Vagina (tissue), 2 donors: ENCODE data around the gene NDUFV3. TPM values are rescaled to one million over a fixed set of nuclear protein-coding genes. Genes with fewer than 3 reads are reported as not detected.
A peak's percentile ranks its signal among the peaks of the same experiment; 100 is the strongest.

Source experiments
- DNase-seq, 2 donors: peaks; one replicate each; pipeline ENCODE4 v3.0.0-alpha.2; 2017; ENCODE audit errors: extremely low spot score in 2 of 2
- H3K27ac ChIP-seq: fragments of 200-600 bp; sonication (generic); one replicate; pipeline ENCODE4 v1.5.1; 2019
- H3K27me3 ChIP-seq: fragments of 200-600 bp; sonication (generic); one replicate; pipeline ENCODE4 v1.5.1; 2019
- H3K36me3 ChIP-seq, 2 donors: fragments of 200-600 bp; sonication (generic); one replicate each; pipeline ENCODE4 v1.5.1; 2017 to 2019
- H3K4me1 ChIP-seq: fragments of 200-600 bp; sonication (generic); one replicate; pipeline ENCODE4 v1.5.1; 2019
- H3K4me3 ChIP-seq, 2 donors: fragments of 200-600 bp; sonication (generic); 1 replicate in 1 of 2; 2 replicates in 1 of 2; pipeline ENCODE4 v1.5.1; 2016 to 2019
- H3K9me3 ChIP-seq: fragments of 200-600 bp; sonication (generic); one replicate; pipeline ENCODE4 v1.5.1; 2019
- POLR2A ChIP-seq, 2 donors: fragments of 450-650 bp; IDR thresholded peaks; one replicate each; pipeline ENCODE4 v1.6.1; 2017; ENCODE audit warnings: antibody characterized with exemption in 2 of 2, mild to moderate bottlenecking in 2 of 2, moderate library complexity in 2 of 2
- POLR2AphosphoS5 ChIP-seq, 2 donors: sonication (generic); formaldehyde crosslinking; IDR thresholded peaks; one replicate each; pipeline ENCODE4 v1.9.0; 2017; ENCODE audit warnings: antibody characterized with exemption in 2 of 2, mild to moderate bottlenecking in 2 of 2, low read depth in 1 of 2; ENCODE audit not compliant: insufficient read depth in 1 of 2
- intact Hi-C: fragments of 100-400 bp; cut with DNase I; formaldehyde crosslinking; loops from one replicate; pipeline ENCODE4 v1.15.1; 2023
- total RNA-seq: library from RNA; depleted of rRNA; stranded (reverse); fragments of >200 nt; gene quantifications from one replicate; pipeline ENCODE4 v1.2.3, GENCODE V29; 2016
- TF ChIP-seq, protein P1 (sequence below), 3 experiments: fragments of 450-650 bp in 2 of 3; fragments of 200-600 bp in 1 of 3; sonication (generic) in 1 of 3; IDR thresholded peaks; one replicate each; pipeline ENCODE4 v1.5.1; 2017 to 2019; ENCODE audit warnings: antibody characterized with exemption in 3 of 3, mild to moderate bottlenecking in 2 of 3, moderate library complexity in 2 of 3

NDUFV3 gene
- total RNA-seq = 48.4 TPM

DNA sequence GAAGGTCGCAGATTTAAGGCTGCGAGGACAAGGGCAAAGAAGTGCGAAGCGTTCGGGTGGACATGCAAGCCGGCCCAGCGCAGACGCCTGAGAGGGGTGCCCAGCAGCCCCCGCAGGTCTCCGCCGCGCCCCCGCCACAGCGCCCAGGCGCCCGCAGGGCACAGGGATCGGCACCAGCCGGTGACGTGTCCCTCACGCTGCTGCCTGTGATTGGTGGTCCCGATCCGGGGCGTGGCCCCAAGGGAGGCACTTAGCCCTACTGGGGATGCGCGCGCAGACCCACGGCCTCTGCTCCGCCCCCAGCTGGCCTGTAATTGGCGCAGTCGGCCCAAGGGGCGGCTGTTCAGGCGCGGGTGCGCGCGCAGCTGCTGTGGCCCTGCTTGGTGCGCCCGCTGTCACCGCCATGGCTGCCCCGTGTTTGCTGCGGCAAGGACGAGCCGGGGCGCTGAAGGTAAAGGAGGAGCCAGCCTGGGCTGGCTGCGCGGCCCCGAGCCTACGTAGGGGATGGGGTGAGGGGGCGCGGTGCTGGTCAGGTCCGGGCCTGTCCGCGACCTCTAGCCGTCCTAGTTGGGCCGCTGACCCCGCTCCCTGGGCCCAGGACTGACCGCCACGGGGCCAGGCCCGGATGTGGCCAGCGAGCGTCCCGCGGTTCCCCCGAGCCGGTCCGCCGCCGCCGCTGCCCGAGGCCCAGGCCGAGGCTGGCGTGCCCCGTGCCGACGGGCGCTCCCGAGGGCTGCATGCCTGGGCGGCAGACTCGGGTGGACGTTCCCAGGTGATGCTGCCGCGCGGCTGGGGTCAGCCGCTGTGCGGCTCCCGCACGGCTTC, at the start of gene NDUFV3:
Gene NDUFV3 (plus strand): TSS at position 379 of the 825 bp plus-strand sequence. CDS start 25 bp downstream, at position 404.
- TF ChIP-seq POLR2A (IDR thresholded peaks at IDR 0.05) (peak; percentile 69 to 80), POLR2AphosphoS5 (IDR thresholded peaks at IDR 0.05; ENCODE audit: insufficient read depth in 1 of 2, low read depth in 1 of 2) (peak; percentile 91 to 98)
- TF ChIP-seq, protein P1, sequence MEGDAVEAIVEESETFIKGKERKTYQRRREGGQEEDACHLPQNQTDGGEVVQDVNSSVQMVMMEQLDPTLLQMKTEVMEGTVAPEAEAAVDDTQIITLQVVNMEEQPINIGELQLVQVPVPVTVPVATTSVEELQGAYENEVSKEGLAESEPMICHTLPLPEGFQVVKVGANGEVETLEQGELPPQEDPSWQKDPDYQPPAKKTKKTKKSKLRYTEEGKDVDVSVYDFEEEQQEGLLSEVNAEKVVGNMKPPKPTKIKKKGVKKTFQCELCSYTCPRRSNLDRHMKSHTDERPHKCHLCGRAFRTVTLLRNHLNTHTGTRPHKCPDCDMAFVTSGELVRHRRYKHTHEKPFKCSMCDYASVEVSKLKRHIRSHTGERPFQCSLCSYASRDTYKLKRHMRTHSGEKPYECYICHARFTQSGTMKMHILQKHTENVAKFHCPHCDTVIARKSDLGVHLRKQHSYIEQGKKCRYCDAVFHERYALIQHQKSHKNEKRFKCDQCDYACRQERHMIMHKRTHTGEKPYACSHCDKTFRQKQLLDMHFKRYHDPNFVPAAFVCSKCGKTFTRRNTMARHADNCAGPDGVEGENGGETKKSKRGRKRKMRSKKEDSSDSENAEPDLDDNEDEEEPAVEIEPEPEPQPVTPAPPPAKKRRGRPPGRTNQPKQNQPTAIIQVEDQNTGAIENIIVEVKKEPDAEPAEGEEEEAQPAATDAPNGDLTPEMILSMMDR (IDR thresholded peaks at IDR 0.05) = peak in 2 of 3 experiments; percentile 9 to 25
- Histone ChIP-seq H3K27ac (peak within 1 kb of the TSS; percentile 93), H3K27me3 (no peaks in the 10 kb centered on the region), H3K4me3 (peak within 1 kb of the TSS; percentile 68 to 76), H3K36me3 (peaks cover 0 to 18% of the 10 kb centered on the region in 2 donors), H3K4me1 (peaks cover 16% of the 10 kb centered on the region), H3K9me3 (no peaks in the 10 kb centered on the region)
- DNase-seq = peak; percentile 99 to 100
- intact Hi-C loops = no loop called here

DNA sequence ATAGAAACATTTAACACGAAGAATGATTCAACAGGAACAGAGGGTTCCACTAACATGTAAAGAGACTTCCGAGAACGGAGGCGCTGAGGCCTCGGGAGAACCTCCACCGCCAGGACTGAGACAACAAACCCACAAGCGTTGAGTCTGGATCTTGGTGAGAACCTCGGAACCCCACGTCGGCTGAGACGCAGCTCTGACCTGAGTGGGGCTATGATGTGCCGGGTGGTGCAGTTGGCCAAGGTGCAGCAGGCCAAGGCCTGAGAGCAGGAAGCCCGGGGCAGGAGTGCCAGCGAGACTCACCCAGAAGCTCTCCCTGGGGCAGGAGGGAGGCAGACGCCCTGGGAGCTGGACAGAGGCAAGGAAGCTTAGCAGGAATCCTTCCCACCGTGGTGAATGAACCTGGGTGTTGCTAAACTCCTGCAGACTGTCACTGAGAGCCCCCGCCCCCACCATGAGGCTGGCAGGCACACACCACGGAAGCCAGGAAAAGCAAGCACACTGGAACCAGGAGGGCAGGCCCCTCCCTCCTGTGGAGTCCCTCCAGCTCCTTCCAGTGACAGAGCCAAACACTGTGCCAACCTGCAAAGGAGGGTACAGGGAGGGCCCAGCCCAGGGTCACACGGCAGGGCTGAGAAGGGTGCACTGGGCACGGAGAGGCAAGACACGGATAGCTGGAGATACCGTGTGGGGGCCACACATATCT, 48.5 kb upstream of the NDUFV3 start:
- no peaks in the 10 kb centered on the region for H3K4me1 ChIP-seq
- H3K27ac ChIP-seq = no peak overlapping the region
- no peak for DNase-seq
- no peaks in the 10 kb centered on the region for H3K9me3 ChIP-seq
- intact Hi-C loops = no loop called here
- no peak overlapping the region for H3K4me3 ChIP-seq
- peaks cover 0 to 48% of the 10 kb centered on the region in 2 donors for H3K36me3 ChIP-seq
- H3K27me3 ChIP-seq = no peaks in the 10 kb centered on the region
- TF ChIP-seq POLR2A (IDR thresholded peaks at IDR 0.05) = no peak
- TF ChIP-seq, protein P1 (IDR thresholded peaks at IDR 0.05) = no peak
- TF ChIP-seq POLR2AphosphoS5 (IDR thresholded peaks at IDR 0.05; ENCODE audit: insufficient read depth in 1 of 2, low read depth in 1 of 2) = no peak

DNA sequence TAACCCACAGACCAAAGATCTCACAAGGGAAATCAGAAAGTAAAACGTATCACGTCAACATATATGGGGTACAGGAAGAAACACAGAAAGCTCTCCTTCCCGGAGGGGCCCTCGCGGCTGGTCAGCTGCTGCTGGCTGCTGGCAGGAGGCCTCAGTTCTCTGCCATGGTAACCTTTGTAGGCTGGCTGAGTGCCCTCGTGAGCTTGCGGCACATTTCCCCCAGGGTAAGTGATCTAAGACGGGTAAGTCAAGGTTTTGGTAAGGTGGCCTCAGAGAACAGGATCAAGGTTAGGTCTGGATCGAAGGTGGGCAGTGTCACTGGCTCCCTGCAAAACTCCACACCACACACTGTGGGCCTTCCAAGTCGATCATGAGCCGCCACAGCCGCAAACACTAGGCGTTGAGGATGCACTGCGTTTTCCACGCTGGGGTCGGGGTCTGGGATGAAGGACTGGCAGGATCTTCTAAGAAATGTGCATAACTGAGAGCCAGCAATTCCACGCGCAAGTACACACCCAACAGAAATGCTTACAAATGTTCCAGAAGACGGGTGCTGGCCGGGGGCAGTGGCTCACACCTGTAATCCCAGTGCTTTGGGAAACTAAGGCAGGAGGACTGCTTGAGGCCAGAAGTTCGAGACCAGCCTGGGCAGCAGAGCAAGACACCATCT, 47.7 kb upstream of the NDUFV3 start:
- no peaks in the 10 kb centered on the region for H3K4me1 ChIP-seq
- peak in 1 of 2 donors; percentile 67 for DNase-seq
- H3K36me3 ChIP-seq = peaks cover 0 to 48% of the 10 kb centered on the region in 2 donors
- no peaks in the 10 kb centered on the region for H3K27me3 ChIP-seq
- intact Hi-C loops = no loop called here
- no peak overlapping the region for H3K27ac ChIP-seq
- H3K4me3 ChIP-seq = no peak overlapping the region
- no peak for TF ChIP-seq POLR2AphosphoS5 (IDR thresholded peaks at IDR 0.05; ENCODE audit: insufficient read depth in 1 of 2, low read depth in 1 of 2)
- TF ChIP-seq, protein P1 (IDR thresholded peaks at IDR 0.05) = no peak
- no peak for TF ChIP-seq POLR2A (IDR thresholded peaks at IDR 0.05)
- no peaks in the 10 kb centered on the region for H3K9me3 ChIP-seq

DNA sequence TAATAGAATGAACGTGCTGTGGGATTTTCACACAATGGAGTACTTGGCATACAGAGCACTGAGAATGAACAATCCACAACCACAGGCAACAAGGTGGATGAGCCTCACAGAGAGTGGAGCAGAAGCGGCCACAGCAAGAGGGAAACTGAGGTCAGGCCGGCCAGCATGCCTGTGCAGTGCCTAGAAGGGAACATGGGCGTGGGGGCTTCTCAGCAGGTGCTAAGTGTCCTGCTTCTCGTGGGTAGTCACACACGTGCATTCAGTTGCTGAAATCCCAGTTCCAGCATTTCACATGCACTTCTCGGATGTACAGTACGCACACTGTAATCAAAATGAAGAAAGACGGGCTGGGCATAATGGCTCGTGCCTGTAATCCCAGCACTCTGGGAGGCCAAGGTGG, 46.9 kb upstream of the NDUFV3 start:
- H3K4me3 ChIP-seq = no peak overlapping the region
- H3K4me1 ChIP-seq = no peaks in the 10 kb centered on the region
- intact Hi-C loops = no loop called here
- TF ChIP-seq, protein P1 (IDR thresholded peaks at IDR 0.05) = no peak
- no peak for TF ChIP-seq POLR2A (IDR thresholded peaks at IDR 0.05)
- no peak for TF ChIP-seq POLR2AphosphoS5 (IDR thresholded peaks at IDR 0.05; ENCODE audit: insufficient read depth in 1 of 2, low read depth in 1 of 2)
- peaks cover 0 to 47% of the 10 kb centered on the region in 2 donors for H3K36me3 ChIP-seq
- DNase-seq = no peak
- no peaks in the 10 kb centered on the region for H3K9me3 ChIP-seq
- H3K27ac ChIP-seq = no peak overlapping the region
- no peaks in the 10 kb centered on the region for H3K27me3 ChIP-seq
